GM12801 (cell line): Measurements from ENCODE around the gene WWOX.

Experiments used
- TF ChIP-seq, protein P1 (sequence below): IDR thresholded peaks from one replicate; pipeline ENCODE4 v1.5.1; 2011; ENCODE audit warnings: control low read depth; ENCODE audit not compliant: insufficient read length; ENCODE audit errors: extremely low read depth

WWOX gene

GRCh38 chr16:79229361-79229760 lies 1129.9 kb downstream of the WWOX start:
- TF ChIP-seq, protein P1, sequence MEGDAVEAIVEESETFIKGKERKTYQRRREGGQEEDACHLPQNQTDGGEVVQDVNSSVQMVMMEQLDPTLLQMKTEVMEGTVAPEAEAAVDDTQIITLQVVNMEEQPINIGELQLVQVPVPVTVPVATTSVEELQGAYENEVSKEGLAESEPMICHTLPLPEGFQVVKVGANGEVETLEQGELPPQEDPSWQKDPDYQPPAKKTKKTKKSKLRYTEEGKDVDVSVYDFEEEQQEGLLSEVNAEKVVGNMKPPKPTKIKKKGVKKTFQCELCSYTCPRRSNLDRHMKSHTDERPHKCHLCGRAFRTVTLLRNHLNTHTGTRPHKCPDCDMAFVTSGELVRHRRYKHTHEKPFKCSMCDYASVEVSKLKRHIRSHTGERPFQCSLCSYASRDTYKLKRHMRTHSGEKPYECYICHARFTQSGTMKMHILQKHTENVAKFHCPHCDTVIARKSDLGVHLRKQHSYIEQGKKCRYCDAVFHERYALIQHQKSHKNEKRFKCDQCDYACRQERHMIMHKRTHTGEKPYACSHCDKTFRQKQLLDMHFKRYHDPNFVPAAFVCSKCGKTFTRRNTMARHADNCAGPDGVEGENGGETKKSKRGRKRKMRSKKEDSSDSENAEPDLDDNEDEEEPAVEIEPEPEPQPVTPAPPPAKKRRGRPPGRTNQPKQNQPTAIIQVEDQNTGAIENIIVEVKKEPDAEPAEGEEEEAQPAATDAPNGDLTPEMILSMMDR = no peak

DNA sequence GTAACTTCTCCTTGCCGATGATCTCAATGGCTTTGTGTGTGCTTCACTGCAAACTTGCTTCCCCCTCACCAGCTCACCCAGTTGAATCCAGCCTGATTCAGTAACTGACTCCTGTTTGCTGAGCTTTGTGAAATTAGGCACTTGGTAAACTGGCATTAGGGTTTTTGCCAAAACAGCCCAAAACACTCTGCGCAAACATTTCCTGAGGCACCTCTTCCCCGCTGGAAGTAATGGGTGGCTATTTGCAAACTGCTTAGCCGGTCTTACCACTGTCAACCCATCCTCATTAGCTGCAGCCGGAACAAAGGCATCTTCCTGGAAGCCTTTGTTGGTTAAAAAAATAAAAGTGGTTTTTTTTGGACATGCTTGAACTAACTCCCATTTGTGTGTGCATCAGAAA lies 1147.9 kb downstream of the WWOX start:
- TF ChIP-seq, protein P1 = no peak

DNA sequence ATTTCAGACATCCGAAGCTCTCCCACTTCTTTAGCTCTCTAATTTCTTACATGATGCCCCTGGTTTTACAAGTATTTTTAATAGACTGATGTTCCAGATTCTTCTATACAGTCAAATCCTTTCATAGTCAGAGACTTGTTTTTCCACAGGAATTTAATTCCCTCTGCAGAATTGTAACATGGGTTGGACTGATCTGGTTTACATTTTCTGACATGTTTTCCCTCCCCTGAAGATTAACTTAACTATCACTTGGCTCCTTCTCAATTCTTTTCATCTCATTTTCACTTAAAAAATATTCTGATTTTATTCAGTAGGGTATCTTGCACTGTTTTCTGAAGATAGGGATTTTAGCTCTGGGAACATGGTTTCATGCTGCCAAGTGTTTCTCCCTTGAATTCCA lies 1148.9 kb downstream of the WWOX start:
- TF ChIP-seq, protein P1 = no peak

DNA sequence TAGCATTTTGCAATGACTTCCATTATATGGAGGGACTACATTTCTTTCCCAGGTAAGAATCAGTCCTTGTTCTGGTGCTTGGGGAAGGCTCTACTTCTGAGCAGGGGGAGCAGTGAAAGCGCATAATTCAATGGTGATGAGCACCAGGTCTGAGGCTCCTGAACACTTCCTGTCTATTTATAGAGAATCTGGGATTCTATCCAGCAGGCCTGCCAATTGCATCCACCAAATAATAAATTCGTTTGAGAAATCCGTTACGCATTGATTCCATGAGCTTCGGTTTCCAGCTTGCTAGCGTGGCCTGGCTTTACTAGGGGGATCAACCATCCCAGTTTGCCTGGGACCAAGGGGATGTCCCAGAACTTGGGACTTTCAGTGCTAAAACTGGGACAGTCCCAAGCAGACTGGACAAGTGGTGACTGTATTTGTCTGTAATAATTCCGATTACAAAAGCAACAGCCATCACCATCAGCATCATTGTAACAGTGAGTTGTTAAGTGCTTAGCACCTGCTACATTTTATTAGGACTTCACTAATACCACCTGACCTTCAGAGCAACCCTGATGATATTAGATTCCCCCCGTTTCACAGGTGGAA lies 1151.1 kb downstream of the WWOX start:
- TF ChIP-seq, protein P1 = no peak

DNA sequence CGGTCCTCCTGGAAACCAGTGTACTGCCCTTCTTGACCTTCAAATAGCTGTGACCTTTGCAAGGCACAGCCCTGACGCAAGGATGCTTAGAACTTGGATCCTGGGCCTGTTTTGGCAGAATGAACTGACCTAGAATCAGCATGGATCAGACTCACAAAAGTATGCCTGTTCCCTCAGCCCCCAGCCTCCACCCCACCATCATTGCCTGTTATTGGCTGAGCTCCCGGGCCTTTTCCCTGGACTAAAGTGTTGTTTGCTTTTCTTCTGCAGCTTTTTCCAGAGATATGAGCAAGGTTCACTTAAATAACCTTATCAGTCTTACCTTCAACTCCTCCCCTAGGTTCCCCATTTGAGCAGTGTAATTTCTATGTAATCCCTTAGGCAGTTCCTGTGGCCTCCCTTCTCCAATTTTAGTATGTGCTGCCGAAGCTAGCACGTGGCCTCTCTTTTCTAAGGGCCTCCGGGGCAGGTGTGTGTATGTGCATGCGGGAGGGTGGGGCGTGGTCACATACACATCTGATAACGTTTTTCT lies 1153.7 kb downstream of the WWOX start:
- TF ChIP-seq, protein P1 = no peak

DNA sequence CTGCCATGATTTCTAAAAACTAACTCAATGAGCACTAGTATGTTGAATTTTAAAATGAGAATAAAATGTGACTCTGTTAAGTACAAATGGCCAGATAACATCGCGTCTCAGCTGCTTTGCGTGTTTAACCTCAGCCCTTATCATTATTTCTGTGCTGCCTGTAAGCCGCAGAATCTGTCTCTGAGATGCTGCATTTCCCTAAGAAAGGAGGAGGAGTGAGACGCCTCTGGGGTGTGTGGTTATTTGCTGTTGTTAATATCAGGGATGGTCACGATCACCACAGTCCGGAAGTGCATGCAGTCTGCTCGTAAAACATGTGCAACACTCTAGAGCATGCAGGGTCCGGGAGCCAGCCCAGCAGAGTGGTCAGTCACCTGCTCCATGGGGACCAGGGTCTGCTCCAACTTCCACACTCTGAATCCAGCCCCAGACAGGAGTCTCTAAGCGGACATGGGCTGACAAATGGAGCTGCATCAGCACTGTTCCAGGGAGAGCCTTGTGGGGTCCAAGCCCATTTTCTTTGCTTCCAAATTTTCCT lies 1158.6 kb downstream of the WWOX start:
- TF ChIP-seq, protein P1 = no peak

DNA sequence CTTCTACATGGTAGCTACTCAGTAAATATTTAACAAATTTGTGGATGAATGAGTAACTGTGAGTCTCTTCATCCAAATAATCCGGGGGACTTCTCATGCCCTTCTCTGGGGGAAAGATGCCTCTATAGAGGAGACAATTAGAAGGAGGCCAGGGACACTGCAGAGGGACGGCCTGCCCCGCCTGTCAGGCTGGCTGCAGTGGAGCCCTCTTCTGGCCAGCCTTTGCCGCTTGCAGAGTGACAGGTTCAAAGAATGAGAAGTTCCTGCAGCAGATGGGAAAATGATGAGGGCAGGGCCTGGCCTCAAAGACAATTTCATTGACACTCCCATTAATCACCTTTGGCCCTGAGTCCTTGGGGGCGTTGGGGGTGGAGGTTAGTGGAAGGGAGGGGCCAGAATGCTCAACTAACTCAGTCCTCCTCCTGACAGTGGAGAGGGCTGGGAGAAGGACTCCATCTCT lies 1162.1 kb downstream of the WWOX start:
- TF ChIP-seq, protein P1 = no peak
